Stimulated activated CD4-positive, alpha-beta T cell treated with anti-CD3 and anti-CD28 coated beads, Interleukin-1b, Interleukin-23, amount 100 ng/mL, for 1 hour (primary cell): Measurements from ENCODE around the gene DYRK1A.
"Not testable (repeated sequence)": the region's sequence is repeated elsewhere in the genome, so short reads cannot be mapped to it uniquely, and the experiment has no call there.

Experiments
- DNase-seq, 2 donors: peaks; one replicate each; pipeline ENCODE4 v3.0.0-alpha.2; 2020; ENCODE audit warnings: low read depth in 2 of 2

DYRK1A gene

DNA sequence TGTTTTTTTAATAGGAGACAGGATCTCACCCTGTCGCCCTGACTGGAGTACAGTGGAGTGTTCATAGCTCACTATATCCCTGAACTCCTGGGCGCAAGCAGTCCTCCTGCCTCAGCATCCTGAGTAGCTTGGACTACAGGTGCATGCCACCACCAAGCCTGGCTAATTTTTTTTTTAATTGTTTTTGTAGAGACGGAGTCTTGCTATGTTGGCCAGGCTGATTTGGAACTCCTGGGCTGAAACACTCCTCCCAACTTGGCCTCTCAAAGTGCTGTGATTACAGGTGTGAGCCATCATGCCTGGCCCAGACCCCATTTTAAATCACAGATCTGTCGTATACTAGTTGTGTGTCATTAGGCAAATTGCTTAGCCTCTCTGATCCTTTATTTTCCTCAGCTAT, 161.1 kb downstream of the DYRK1A start:
- no peak for DNase-seq

DNA sequence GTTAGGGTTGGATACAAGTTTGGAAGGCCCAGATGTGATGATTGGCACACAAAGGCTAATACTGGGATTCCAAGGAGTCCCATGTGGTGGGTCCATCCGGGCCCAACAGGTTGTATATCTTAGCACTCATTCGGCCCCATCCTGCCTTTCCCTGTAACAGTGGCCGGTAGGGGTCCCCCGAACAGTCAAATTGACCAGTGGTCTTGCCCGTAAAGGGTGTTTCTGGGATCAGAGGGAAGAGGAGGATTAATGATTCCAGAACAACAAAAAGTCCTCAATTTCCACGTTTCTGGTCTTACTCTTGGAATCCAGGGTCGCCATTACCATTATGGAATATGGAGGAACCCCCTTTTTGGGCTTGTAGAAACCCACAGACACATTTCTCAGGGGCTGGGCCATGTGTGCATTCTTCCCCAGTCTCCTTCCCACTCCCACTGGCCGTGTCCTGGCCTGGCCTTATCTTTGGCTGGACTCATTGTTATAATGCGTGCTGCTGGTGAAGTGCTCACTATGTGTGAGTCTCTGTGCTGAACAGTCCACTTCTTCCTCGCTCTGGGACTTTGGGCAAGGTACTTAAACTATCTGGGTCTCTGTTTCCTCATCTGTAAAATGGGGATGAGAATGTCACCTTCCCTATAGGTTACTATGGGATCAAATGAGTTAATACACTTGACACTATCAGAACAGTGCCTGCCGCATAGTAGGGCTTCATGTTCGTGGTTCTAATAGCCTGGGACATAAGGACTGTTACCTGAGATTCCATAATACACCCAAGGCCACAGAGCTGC, 161.8 kb downstream of the DYRK1A start:
- DNase-seq: no peak

DNA sequence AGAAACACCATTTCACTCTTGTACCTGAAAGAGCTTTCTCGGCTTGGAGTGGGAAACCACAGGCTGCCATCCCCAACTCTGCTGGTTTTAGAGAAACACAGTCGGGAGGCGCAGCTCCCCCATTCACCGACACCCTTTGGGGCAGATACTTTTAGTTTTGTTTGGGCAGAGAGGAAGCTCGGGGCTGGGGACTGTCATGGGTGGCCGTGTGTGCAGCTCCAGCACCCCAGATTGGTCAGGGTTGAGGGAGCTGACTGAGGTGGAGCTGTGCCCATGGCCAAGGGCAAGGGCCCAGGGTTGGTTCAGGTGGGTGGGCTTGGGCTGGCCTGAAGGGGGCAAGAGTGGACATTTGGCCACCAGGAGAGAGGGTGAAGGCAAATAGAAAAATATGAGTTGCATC, 163.1 kb downstream of the DYRK1A start:
- DNase-seq: no peak

DNA sequence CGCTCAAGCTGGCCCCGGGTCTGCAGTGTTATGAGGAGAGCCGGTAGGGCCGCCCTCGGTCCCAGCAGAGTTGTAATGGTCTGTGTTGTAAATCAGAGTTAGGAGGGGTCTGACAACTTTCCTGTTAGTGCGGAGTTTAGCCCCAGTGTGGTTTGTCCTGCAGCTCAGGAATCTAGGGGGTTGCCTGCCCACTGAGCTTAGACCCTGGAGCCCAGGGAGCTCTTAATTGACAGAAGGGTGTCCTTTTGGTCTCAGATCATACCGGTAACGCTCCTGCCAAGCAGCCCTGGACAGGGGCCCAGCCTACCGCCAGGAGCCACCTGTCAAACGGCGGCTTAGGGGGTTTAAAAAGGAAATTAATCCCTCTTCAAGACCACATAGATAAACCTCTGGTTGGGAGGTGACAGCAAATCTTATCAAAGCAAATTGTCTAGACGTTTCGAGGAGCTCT, 164.4 kb downstream of the DYRK1A start:
- DNase-seq: no peak

DNA sequence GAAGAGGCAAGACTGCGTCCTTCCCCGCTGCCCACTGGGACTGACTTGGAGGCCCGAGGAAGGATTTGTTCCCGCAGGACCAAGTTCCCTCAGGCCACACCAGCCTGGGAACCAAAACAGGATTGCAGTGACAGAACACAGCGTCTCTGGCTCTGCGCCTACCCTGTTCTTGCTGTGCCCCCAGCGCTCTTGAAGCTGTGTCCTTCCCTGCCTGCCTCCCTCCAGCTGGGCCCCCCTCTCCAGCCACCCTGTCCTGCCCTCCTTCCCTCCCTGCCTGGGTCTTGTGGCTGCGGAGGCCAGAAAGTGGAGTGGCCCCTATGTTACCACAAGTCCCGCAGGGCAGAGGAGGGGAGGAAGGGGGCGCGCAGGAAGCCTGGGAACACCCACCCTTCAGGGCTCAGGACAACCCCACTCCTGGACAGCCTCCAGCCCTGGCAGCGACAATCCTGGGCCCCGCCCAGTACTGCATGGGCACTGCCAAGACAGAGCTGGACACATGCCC, 164.9 kb downstream of the DYRK1A start:
- DNase-seq: no peak

DNA sequence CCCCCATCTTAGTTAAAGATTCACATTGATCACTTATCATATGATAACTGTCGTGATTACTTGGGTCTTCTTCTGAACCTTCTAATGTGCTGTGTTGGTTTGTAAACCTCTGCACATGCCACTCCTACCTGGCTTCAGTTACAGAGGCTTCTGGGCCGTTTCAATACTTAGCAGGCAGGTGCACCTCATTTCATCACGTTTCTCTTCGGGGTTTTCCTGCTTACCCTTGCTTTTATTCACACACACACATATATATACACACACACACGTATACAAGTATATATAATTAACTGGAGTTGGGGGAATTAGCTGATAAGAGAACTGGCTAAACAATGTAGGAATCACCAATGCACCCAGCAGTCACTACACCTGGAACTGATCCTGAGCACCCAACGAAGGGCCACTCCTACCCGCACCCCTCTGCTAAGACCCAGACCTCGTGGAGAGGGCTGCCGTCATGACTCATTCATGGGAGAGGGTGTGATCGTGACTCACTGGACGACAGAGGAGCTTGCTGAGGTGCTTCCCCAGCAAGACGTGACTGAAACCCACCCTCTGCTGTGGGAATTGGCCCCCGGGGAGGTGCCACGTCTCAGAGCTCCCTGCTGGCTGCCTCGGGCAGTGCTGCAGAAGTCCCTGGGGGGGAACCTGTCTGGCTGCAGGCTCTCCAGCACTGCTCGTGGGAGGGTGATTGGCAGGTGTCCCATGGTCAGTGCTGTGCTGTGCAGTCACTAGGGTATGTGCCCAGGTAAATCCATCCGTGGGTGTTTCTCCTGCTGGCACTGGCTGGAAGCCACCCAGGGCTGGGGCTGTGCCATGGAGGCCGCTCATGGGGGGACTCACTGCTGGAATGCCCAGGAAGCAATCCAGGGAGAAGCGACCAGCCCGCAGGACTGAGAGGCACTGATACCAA, 166.6 kb downstream of the DYRK1A start:
- no peak for DNase-seq

DNA sequence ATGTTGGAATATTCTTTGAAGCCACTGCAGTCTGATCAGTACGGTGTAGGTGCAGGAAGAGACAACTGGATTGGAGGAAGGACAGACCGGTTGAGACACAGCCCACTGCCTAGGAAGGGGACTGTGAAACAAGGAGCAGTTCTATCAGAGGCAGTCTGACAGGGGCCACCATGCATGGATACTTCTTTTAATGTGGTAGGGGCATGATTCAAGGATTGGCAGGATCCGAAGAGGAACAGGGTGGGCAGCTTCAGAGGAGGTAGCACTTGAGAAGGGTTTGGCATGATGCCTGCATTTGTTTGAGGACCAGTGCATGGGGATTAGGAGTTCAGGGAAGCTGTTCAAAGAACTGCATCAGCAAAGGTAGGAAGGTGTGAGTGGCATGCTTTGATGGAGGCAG, 167.9 kb downstream of the DYRK1A start:
- DNase-seq: no peak

DNA sequence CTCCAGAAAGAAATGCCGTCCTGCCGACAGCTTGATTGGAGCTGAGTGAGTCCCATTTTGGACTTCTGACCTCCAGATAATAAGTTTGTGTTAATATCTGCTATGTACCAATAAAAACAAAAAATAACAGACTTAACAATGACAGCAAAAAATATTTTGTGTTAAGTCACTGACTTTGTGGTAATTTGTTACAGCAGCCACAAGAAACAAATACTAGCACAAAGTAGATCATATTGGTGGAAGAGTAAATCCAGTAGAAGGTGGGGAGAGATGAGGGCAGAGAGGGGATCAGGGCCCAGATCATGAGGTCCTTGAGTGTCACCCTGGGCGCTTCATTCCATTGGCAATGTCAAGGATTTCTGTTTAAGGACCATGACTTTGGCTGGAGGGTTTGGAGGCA, 168.6 kb downstream of the DYRK1A start:
- no peak for DNase-seq

DNA sequence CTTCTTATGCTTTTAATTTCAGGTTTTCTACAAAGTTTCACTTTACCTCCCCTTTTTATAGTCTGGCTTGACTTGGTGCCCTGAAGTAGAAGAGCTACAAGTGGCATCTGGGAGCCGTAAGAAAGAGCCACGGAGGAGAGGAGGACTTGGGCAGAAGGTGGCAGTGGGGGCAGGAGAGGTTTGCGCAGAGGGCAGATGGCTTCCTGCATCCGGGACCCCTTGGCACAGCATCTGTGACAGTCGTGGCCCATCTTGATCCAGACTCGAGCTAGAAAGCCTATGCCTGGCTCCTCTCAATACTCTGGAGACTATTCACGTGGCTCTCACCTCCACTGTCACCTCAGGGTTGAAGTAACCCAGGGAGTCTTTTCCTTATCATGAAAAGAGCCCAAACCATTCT, 169.1 kb downstream of the DYRK1A start:
- DNase-seq: no peak

DNA sequence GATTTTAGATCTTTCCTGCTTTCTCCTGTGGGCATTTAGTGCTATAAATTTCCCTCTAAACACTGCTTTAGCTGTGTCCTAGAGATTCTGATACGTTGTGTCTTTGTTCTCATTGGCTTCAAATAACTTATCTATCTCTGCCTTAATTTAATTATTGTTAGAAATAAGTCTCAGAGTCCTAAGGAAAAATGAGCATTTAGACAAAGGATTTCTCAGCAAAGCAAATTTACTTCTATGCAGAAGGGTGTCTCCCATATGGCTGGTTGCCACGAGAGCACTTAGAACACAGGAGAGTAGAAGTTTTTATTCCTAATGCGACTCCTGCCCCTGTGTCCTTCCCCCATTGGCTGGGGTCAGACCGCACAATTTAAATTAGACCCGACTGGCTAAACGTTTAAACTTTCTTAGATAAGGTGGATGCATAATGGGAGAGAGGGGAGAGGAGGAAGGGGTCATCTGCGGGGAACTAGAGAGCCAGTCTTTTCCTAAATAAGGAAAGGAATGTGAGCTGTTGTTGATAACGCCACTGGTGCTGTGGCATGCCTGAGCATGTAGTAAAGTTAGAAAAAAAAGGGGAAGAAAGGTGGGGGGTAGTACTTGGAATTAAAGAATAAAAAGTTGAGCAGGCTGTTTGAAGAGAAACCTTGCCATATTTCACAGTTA, 170.2 kb downstream of the DYRK1A start:
- no peak for DNase-seq

DNA sequence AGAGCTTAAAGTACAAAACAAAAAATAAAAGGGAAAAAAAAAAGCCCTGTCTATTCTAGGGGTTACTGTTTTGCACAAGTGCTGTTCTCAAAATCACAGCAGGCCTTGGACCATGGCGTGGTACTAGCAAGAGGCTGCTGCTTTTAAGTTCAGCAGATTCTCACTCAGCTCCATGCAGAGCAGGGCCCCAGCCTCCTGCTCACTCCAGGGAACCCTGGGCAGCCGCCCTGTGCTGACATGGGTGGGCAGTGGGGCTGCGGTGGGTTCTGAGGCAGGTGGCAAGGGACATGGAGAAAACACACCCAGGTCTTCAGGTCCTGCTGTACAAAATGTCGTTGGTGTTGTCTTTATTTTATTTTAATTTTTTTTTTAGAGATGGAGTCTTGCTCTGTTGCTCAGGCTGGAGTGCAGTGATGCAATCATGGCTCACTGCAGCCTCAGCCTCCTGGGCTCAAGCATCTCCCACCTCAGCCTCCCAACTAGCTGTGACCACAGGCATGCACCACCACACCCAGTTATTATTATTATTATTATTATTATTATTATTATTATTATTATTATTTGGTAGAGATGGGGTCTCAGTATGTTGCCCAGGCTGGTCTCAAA, 170.9 kb downstream of the DYRK1A start:
- no peak for DNase-seq

DNA sequence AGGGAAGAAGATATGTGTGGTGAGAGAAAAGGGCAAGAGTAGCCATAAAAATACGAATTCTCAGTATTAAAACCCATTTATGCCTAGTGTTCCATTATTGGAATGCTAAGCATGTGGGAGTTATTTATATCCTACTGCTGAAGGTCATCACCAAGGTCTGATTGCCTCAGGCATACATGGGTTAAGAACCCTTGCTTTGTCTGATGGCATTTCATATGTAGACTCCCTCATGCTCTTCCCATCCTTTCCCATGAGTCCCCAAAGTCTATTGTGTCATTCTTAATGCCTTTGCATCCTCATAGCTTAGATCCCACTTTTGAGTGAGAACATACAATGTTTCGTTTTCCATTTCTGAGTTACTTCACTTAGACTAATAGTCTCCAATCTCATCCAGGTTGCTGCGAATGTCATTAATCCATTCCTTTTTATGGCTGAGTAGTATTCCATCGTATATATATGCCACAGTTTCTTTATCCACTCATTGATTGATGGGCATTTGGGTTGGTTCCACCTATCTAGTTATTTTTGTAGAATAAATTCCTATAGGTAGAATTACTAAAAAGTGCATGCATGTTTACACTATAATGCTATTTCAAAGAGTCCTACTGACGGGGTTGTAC, 172.5 kb downstream of the DYRK1A start:
- DNase-seq: no peak

DNA sequence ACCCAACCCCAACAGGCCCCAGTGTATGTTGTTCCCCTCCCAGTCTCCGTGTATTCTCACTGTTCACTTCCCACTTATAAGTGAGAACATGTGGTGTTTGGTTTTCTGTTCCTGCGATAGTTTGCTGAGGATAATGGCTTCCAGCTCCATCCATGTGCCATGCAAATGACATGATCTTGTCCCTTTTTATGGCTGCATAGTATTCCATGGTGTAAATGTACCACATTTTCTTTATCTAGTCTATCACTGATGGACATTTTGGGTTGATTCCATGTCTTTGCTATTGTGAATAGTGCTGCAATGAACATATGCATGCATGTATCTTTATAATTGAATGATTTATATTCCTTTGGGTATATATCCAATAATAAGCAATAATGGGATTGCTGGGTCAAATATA, 174.6 kb downstream of the DYRK1A start:
- not testable (repeated sequence) for DNase-seq

DNA sequence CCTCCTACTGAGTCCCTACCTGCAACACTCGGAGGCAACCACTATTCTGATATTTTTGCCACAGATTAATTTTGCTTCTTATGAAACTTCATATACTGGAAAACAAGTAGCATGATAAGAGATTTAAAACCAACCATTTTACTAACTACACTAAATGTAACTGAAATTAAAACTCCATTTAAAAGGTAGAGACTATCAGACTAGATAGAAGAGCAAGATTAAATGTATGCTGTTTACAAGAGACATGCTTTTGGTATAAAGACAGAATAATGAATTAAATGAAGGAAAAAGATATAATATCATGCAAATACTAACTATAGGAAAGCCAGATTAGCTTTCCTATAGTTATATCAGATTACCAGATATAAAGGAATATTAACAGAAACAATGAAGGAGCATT, 175.9 kb downstream of the DYRK1A start:
- DNase-seq: no peak

DNA sequence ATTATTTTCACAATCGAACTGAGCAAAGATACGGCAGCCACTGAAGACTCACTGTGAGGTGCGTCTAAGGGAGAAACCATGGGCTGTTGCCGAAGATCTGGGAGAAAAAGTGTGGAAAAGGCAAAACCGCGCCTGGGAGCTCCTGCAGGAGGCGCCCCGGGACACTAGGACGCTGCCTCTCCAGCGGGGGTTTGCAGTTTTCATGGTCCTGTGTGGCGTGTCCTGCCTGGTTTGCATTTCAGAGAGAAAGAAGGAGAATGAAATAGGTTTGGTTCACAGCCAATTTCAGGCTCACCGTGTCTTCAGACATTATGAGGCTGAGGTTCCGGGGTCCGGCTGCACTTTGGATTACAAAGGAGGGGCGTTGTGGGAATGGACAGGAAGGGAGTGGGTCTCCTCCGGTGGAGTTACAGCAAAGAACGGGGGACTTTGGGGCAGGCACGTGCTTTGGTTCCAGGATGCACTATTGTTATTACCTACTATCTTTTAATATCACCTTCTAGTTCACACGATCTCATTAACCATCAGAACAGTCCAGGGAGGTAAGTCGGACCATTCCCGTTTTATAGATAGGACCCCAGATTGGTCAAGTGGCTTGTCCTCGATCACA, 179.8 kb downstream of the DYRK1A start:
- no peak for DNase-seq

DNA sequence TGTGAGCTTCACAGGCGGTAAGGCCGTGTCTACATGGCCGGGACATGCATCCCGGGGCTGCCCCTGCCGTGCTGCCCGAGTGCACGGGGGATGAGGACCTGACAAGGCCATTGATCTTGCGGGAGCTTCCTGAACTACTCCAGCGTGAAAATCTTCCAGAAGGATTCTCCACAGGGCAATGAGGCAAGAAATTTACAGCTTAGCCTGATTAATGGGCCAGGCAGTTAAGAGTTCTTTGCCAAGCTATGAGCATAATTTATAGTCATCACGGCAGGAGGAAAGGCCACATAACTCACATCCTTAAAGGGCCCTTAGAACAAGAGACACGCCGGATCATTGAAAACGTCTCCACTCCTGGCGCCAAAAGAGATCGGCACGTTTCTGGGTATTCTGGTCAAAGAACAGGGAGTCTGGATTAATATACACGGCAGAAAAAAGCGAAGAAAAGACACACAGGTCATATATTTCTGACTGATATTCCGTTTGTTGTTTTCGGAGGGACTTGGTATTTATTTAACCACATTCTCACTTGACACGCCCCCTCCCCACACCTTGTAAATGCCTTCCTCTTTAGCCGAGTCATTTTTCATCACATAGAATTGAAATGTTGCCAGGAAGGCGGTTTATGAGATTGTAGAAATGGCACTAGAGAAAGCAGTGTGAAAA, 180.5 kb downstream of the DYRK1A start:
- no peak for DNase-seq

DNA sequence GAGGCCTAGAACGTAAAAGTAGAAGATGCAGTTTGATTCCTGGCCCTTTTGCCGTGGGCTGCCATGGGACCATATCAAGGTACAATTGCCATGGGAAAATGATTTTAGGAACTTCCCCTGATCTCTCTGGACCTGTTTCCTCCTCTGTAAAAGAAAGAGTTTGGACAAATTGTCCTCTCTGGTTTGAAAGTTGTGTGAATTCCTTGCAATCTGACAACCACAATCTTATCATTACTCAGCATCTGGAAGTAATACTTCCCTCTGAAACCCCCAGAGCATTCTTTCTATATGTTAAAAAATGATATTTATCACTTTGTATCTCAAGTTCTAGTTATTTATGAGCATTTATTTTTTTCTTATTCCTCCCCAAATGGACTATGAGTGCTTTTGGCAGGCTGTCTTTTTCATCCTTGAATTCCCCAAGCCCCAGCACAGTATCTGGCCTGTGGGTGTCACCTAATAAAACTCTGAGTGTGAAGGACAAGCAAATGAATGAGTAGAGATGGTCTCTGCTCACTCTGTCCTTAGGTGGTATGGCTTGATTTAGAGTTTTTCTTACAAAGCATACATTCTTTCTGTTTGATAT, 181.1 kb downstream of the DYRK1A start:
- DNase-seq: no peak

DNA sequence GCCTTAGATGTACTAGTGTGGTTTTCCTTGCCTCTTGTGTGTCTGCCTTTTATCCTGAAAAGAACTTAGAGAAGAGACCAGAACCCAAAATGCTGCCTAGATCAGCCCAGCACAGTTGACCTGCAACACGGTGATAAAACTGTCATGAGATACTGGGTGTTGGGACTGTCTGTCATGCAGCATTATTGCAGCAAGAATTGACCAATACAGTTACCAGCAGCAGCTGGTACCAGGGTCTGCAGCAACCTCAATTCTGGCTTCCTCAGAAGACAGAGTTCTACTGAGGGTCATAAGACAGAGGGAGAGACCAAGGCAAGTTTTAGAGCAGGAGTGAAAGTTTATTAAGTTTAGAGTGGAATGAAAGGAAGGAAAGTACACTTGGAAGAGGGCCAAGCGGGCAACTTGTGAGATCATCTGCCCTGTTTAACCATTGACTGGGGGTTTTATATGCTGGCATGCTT, 182.0 kb downstream of the DYRK1A start:
- DNase-seq: no peak

DNA sequence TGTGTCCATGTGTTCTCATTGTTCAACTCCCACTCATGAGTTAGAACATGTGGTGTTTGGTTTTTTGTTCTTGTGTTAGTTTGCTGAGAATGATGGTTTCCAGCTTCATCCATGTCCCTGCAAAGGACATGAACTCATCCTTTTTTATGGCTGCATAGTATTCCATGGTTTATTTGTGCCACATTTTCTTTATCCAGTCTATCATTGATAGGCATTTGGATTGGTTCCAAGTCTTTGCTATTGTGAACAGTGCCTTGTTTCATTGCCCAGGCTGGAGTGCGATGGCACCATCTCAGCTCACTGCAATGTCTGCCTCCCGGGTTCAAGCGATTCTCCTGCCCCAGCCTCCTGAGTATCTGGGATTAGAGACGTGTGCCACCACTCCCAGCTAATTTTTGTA, 183.2 kb downstream of the DYRK1A start:
- not testable (repeated sequence) for DNase-seq

DNA sequence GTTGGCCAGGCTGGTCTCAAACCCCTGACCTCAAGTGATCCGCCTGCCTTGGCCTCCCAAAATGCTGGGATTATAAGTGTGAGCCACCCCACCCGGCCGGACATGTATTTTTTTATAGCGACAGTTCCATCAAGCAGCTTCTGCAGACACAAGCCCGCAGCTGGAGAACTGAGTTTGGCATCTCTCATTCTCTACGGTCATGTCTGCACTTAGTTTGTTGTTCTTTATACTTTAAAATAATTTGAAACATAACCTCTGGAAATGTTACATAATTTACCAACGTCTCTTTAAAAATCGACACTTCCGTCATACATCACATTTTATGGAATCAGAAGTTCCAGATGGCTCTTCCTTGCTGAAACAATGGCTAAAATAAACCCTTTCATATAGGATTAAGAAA, 183.6 kb downstream of the DYRK1A start:
- DNase-seq: no peak
